ENCODE data around the gene CUX1.

Gene CUX1

DNA sequence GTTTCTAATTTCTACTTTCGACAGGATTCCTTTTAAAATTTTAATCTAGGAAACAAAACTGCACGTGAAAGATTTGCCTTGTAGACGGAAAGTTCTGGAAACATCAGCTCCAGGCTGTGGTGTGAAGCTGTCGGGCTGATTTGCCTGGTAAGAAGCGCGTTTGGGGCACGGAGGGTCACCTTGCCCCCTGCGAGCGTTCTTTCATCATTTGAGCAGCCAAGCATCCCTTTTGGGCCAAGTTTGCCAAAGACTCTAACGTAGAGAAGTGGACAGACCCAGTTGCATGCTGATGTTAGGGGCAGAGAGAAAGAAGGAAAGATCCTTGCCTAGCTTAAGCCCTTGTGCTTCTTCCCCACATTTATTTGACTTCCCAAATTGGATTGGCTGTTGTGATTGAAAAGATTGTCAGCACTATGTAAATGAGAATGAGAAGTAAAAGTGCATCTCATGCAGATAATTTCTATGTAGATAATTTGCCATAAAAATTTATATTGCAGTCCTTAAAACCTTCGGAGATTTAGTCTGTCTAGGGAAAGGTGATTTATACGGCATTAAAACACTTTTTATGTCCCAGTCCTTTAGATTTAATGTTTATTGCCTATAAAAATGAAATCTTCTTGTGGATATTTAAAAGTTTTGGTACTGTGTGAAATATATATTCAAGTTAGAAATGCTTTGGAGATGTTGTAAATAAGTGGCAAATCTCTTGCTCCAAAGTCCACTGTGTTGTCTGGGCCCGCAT, 76.1 kb downstream of the CUX1 start:
- TF ChIP-seq, protein P1, sequence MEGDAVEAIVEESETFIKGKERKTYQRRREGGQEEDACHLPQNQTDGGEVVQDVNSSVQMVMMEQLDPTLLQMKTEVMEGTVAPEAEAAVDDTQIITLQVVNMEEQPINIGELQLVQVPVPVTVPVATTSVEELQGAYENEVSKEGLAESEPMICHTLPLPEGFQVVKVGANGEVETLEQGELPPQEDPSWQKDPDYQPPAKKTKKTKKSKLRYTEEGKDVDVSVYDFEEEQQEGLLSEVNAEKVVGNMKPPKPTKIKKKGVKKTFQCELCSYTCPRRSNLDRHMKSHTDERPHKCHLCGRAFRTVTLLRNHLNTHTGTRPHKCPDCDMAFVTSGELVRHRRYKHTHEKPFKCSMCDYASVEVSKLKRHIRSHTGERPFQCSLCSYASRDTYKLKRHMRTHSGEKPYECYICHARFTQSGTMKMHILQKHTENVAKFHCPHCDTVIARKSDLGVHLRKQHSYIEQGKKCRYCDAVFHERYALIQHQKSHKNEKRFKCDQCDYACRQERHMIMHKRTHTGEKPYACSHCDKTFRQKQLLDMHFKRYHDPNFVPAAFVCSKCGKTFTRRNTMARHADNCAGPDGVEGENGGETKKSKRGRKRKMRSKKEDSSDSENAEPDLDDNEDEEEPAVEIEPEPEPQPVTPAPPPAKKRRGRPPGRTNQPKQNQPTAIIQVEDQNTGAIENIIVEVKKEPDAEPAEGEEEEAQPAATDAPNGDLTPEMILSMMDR (IDR thresholded peaks at IDR 0.05; ENCODE audit: low read depth, low read length): no peak
- no peak overlapping the region for H3K4me3 ChIP-seq (replicated peaks in 1 of 2; ENCODE audit: low read depth in 2 of 2, low read length in 2 of 2)
- no peak for DNase-seq (ENCODE audit: low read depth in 2 of 2)

DNA sequence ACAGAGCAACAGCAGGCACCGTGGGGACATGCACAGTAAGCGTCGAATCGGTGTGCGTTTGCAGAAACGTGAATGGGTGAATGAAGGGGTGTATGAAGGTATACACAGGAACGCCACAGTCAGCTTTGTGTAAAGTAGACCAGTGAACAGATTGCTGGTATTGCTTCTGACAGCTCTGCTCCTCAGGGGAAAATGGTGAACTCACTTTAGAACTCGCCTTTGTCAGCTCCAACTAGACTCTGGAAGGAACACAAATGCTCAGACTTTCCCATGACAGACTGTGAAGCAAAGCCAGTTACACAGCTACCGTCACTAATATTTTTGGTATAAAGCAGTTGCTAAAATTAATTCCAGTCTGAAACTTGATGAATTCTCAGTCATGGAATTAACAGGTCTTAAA, 78.9 kb downstream of the CUX1 start:
- TF ChIP-seq, protein P1 (IDR thresholded peaks at IDR 0.05; ENCODE audit: low read depth, low read length): no peak

DNA sequence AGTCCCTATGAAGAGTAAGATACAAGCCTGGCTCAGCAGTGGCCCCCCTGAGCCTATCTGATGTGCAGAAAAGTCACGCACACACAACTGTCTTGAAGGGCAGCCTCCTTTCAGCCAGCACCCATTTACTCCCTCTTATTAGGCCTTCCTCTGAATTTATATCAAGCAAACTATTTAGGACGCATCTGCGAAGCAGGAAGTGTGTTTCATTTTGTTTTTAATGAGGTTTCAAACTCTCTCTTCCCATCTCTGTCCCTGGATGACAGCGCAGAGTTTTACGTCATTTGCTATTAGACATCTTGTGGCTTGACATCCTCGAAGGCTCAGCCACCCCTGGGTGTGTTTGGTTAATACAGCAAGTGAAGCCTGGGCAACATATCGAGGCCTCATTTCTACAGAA, 79.5 kb downstream of the CUX1 start:
- no peak for DNase-seq (ENCODE audit: low read depth in 2 of 2)
- no peak overlapping the region for H3K4me3 ChIP-seq (replicated peaks in 1 of 2; ENCODE audit: low read depth in 2 of 2, low read length in 2 of 2)
- TF ChIP-seq, protein P1 (IDR thresholded peaks at IDR 0.05; ENCODE audit: low read depth, low read length): no peak

More for the DNA sequence above, 78.9 kb downstream of the CUX1 start:
- DNase-seq (ENCODE audit: low read depth in 2 of 2): no peak
- no peak overlapping the region for H3K4me3 ChIP-seq (replicated peaks in 1 of 2; ENCODE audit: low read depth in 2 of 2, low read length in 2 of 2)

DNA sequence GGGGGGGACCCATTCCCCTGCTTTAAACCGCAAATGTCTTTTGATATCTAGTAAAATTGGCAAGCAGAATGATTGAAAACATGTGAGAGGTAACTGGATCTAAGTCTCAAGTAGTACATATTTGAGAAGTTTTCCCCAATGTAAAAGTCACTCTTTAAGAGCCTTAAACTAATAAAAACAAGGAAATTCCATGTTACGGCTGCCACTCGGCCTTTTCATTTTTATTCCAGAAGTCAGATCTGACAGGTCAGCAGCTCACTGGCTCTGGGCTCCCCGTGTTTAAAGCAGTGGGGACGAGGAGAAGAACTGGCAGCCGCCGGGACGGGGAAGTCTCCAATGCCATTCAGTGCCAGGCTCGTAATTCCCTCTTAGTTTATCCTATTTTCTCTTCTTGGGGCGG, 80.7 kb downstream of the CUX1 start:
- no peak for DNase-seq (ENCODE audit: low read depth in 2 of 2)
- H3K4me3 ChIP-seq (replicated peaks in 1 of 2; ENCODE audit: low read depth in 2 of 2, low read length in 2 of 2): no peak overlapping the region
- TF ChIP-seq, protein P1 (IDR thresholded peaks at IDR 0.05; ENCODE audit: low read depth, low read length): no peak

DNA sequence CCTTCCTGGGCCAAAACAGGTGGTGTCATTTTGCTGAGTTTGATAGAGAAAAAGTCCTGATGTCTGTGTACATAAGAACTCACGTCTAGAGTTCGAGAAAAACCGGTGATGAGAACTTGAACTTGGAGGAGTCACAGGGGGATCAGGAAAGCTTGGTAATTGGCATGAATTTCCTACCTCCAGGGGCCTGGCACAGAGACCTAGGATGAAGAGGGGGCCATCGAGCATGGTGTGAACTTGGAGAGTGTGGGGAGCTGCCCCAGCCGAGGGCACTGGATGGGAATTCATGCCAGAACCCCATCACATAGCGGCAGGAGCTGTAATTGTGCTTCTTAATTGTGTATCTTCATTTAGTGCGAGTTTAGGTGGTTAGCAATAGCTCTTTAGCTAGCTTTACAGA, 82.2 kb downstream of the CUX1 start:
- H3K4me3 ChIP-seq (replicated peaks in 1 of 2; ENCODE audit: low read depth in 2 of 2, low read length in 2 of 2): no peak overlapping the region
- no peak for DNase-seq (ENCODE audit: low read depth in 2 of 2)
- TF ChIP-seq, protein P1 (IDR thresholded peaks at IDR 0.05; ENCODE audit: low read depth, low read length): no peak

DNA sequence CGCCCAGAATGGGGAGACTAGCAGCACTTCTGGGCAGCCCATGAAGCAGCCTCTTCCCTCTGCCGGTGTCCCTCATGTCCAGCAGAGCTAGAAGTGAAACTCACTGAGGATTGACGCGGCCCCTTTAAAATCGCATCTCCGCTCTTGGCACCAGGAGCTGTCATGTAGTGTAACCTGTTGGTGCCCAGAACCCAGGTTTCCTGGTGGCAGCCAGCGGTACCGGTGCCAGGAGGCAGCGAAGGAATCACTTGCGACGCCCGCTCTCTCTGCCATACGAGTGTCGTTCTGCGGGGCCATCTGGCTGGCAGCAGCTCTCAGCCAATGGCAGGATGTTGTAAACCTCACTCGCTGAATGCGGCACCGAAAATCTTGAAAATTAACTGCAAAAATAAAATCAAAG, 82.7 kb downstream of the CUX1 start:
- H3K4me3 ChIP-seq (replicated peaks in 1 of 2; ENCODE audit: low read depth in 2 of 2, low read length in 2 of 2): no peak overlapping the region
- TF ChIP-seq, protein P1 (IDR thresholded peaks at IDR 0.05; ENCODE audit: low read depth, low read length): no peak
- no peak for DNase-seq (ENCODE audit: low read depth in 2 of 2)

All from cardiac fibroblast (primary cell).